Measurements from ENCODE around the gene GDF3.
"Not testable (repeated sequence)": the region's sequence is repeated elsewhere in the genome, so short reads cannot be mapped to it uniquely, and the experiment has no call there.

Gene GDF3

GRCh38 chr12:7640123-7640995 lies 55.2 kb downstream of the GDF3 start:
- H3K4me1 ChIP-seq (ENCODE audit: control insufficient read depth, insufficient read depth, low read length, poor library complexity, severe bottlenecking), result peaks cover 11% of the 10 kb centered on the region
- H3K36me3 ChIP-seq (ENCODE audit: control insufficient read depth, insufficient read depth, low read length); H3K27ac ChIP-seq (ENCODE audit: low read depth, low read length, severe bottlenecking); H3K9me3 ChIP-seq (ENCODE audit: control insufficient read depth, low read length); H3K4me3 ChIP-seq (ENCODE audit: extremely low read depth, insufficient read depth, low read length, poor library complexity, severe bottlenecking): not testable (repeated sequence)
- 92 to 94% methylated on average over 25 to 34 of the region's 40 CpGs for WGBS, 2 experiments (ENCODE audit: insufficient coverage in 2 of 2)
